Measurements from ENCODE around the gene RAB11FIP3. TPM values are rescaled to one million over a fixed set of nuclear protein-coding genes. Genes with fewer than 3 reads are reported as not detected.

The RAB11FIP3 gene
- total RNA-seq, 2 experiments from 2014 or later: 18.7 to 20.4 TPM

DNA sequence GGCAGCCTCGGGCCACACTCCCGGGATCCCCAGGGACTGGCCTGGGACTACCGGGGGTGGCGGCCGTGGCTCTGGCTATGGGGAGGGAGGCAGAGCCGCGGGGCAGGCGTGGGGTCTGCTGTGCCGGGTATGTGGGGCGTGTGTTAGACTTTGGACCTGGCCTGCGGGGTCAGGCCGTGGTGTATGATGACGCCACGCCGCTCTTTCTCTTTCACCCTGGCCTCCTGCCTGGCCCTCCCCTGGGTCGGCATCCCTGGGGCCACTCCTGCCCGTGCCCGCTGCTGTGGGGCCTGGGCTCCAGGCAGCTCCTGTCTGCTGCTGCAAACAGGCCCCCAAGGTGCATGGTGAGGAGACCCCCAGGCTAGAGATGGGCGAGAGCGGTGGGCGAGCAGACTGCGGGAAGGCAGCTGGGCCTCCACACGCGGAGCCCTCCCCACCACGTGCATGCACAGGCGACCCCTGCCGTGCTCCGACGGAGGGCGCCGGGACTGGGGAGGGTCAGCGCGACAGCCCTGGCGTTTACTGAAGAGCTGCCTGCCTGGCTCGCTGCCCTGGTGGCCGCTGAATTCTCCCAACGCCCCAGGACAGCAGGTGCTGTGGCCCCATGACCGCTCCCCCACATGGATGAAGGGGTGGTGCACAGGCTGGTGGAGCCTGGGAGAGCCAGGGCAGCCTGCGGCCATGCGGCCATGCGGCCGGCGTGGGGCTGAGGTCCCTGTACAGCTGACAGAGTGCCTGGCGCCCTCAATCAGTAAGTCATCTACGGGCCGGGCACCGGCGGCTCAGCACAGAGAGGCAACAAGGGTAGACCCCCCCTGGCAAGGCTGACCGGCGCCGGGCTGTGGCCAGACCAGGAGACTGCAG lies 118.1 kb downstream of the RAB11FIP3 start:
- H3K27me3 Mint-ChIP-seq: no peaks in the 10 kb centered on the region
- TF ChIP-seq, protein P1, sequence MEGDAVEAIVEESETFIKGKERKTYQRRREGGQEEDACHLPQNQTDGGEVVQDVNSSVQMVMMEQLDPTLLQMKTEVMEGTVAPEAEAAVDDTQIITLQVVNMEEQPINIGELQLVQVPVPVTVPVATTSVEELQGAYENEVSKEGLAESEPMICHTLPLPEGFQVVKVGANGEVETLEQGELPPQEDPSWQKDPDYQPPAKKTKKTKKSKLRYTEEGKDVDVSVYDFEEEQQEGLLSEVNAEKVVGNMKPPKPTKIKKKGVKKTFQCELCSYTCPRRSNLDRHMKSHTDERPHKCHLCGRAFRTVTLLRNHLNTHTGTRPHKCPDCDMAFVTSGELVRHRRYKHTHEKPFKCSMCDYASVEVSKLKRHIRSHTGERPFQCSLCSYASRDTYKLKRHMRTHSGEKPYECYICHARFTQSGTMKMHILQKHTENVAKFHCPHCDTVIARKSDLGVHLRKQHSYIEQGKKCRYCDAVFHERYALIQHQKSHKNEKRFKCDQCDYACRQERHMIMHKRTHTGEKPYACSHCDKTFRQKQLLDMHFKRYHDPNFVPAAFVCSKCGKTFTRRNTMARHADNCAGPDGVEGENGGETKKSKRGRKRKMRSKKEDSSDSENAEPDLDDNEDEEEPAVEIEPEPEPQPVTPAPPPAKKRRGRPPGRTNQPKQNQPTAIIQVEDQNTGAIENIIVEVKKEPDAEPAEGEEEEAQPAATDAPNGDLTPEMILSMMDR (IDR thresholded peaks at IDR 0.05): no peak
- ATAC-seq (no peak), DNase-seq (no peak)
- H3K9me3 Mint-ChIP-seq: no peaks in the 10 kb centered on the region
- POLR2A ChIA-PET: interaction anchor here (0.5 to 0.7 kb wide), 2 partner anchors 13 to 42 kb away, joined by 3 read pairs; no protein-coding TSS in a partner anchor
- intact Hi-C loops (cut with micrococcal nuclease): no loop called here
- no peak overlapping the region for H3K27ac Mint-ChIP-seq
- CTCF ChIA-PET: no interaction called here
- H3K36me3 Mint-ChIP-seq (ENCODE audit: low read depth): peaks cover 8% of the 10 kb centered on the region
- no peak overlapping the region for H3K4me3 Mint-ChIP-seq
- H3K4me1 Mint-ChIP-seq (ENCODE audit: low read depth): no peaks in the 10 kb centered on the region

DNA sequence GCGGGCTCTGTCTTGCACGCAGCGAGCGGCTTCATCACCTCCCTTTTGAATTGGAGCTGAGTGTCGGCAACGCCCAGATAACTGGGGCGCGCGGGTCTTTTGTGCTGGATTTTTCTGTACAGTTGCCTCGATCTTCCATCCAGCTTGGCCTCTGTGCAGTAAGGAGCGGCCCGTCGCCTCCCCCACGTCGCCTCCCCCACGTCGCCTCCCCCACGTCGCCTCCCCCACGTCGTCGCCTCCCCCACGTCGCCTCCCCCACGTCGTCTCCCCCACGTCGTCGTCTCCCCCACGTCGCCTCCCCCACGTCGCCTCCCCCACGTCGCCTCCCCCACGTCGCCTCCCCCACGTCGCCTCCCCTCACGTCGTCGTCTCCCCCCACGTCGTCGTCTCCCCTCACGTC lies 119.1 kb downstream of the RAB11FIP3 start:
- ATAC-seq: no peak
- Mint-ChIP-seq H3K27ac (no peak overlapping the region), H3K36me3 (ENCODE audit: low read depth) (peaks cover 6% of the 10 kb centered on the region), H3K27me3 (no peaks in the 10 kb centered on the region), H3K4me1 (ENCODE audit: low read depth) (no peaks in the 10 kb centered on the region), H3K4me3 (no peak overlapping the region), H3K9me3 (no peaks in the 10 kb centered on the region)
- DNase-seq: no peak
- TF ChIP-seq, protein P1 (IDR thresholded peaks at IDR 0.05): no peak
- ChIA-PET POLR2A (no interaction called here), CTCF (no interaction called here)
- intact Hi-C loops (cut with micrococcal nuclease): no loop called here

DNA sequence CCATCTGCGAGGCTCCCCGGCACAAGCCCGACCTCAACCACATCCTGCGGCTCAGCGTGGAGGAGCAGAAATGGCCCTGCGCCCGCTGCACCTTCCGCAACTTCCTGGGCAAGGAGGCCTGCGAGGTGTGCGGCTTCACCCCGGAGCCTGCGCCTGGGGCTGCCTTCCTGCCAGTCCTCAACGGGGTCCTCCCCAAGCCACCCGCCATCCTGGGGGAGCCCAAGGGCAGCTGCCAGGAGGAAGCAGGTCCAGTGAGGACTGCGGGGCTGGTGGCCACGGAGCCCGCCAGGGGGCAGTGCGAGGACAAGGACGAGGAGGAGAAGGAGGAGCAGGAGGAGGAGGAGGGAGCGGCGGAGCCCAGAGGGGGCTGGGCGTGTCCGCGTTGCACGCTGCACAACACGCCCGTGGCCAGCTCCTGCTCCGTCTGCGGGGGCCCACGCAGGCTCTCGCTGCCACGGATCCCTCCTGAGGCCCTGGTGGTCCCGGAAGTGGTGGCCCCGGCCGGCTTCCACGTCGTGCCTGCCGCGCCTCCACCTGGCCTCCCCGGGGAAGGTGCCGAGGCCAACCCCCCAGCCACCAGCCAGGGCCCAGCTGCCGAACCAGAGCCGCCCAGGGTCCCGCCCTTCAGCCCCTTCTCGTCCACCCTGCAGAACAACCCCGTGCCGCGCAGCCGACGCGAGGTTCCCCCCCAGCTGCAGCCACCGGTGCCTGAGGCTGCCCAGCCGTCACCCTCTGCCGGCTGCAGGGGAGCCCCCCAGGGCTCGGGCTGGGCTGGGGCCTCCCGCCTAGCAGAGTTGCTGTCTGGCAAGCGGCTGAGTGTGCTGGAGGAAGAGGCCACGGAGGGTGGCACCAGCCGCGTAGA lies 121.7 kb downstream of the RAB11FIP3 start:
- Mint-ChIP-seq H3K4me3 (no peak overlapping the region), H3K4me1 (ENCODE audit: low read depth) (no peaks in the 10 kb centered on the region), H3K36me3 (ENCODE audit: low read depth) (peaks cover 4% of the 10 kb centered on the region), H3K9me3 (no peaks in the 10 kb centered on the region), H3K27me3 (no peaks in the 10 kb centered on the region), H3K27ac (no peak overlapping the region)
- ATAC-seq: peak; percentile 65
- ChIA-PET POLR2A (interaction anchor here (1.1 kb wide), 1 partner anchor 19 kb away, joined by 3 read pairs; no protein-coding TSS in a partner anchor), CTCF (interaction anchor here (1.9 kb wide), 1 partner anchor 19 kb away, joined by 5 read pairs; the partner anchor contains the start of gene CAPN15)
- TF ChIP-seq, protein P1 (IDR thresholded peaks at IDR 0.05): no peak
- intact Hi-C loops (cut with micrococcal nuclease): no loop called here
- DNase-seq: peak; percentile 56

DNA sequence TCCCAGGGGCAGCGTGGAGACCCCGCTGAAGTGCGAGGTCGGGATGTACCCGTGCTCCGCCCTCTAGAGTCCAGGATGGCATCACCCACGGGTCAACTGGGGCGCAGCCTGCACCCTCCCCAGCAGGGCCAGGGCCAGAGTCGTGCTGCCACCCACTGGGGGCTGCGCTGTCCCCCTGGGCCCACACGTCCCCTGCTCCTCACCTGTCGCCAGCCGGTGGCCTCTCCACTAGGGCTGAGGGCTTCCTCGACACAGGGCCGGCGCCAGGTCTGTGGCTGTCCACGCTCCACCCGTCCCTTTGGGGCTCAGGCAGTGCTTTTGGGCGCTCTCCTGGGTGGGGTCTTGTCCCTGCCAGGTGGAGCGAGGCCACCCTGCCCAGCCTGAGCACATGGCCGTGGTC lies 123.1 kb downstream of the RAB11FIP3 start:
- TF ChIP-seq, protein P1 (IDR thresholded peaks at IDR 0.05): no peak
- no peaks in the 10 kb centered on the region for H3K4me1 Mint-ChIP-seq (ENCODE audit: low read depth)
- H3K4me3 Mint-ChIP-seq: no peak overlapping the region
- ChIA-PET POLR2A (interaction anchor here (0.6 kb wide), 1 partner anchor 118 kb away, joined by 3 read pairs; no protein-coding TSS in a partner anchor), CTCF (no interaction called here)
- no peaks in the 10 kb centered on the region for H3K27me3 Mint-ChIP-seq
- intact Hi-C loops (cut with micrococcal nuclease): no loop called here
- ATAC-seq: no peak
- DNase-seq: no peak
- H3K27ac Mint-ChIP-seq: no peak overlapping the region
- peaks cover 4% of the 10 kb centered on the region for H3K36me3 Mint-ChIP-seq (ENCODE audit: low read depth)
- no peaks in the 10 kb centered on the region for H3K9me3 Mint-ChIP-seq

All from activated CD8-positive, alpha-beta T cell treated with anti-CD3 and anti-CD28 coated beads for 36 hours (primary cell).